BJ (cell line): ENCODE results near the gene URI1. TPM values are rescaled to one million over a fixed set of nuclear protein-coding genes. Genes with fewer than 3 reads are reported as not detected.

Experiments used
- CTCF ChIA-PET: fragments of 350-600 bp; formaldehyde crosslinking; extraction: SDS; loops from one replicate; lab custom pipeline; 2021; ENCODE audit warnings: antibody characterized with exemption, inconsistent platforms; lab: Yijun Ruan, JAX
- POLR2A ChIA-PET: fragments of 300-600 bp; sonication (Branson Sonifier 250); formaldehyde crosslinking; extraction: SDS; loops from one replicate; lab custom pipeline; 2021; ENCODE audit warnings: antibody characterized with exemption; lab: Charles Lee
- DNase-seq: peaks from one replicate; pipeline ENCODE4 v3.0.0-alpha.2; 2011; ENCODE audit warnings: low read depth
- H3K27me3 ChIP-seq: 2 replicates; pipeline ENCODE4 v1.6.0; 2011; ENCODE audit warnings: low read length; ENCODE audit not compliant: control insufficient read depth, insufficient read depth
- H3K36me3 ChIP-seq: 2 replicates; pipeline ENCODE4 v1.5.1; 2011; ENCODE audit warnings: low read length; ENCODE audit not compliant: control insufficient read depth, insufficient read depth
- H3K4me3 ChIP-seq: 2 replicates; pipeline ENCODE4 v1.5.1; 2011; ENCODE audit warnings: low read depth, mild to moderate bottlenecking, control low read depth, low read length
- CTCF ChIP-seq: IDR thresholded peaks from 2 replicates; pipeline ENCODE4 v1.5.1; 2011; ENCODE audit warnings: low read depth, mild to moderate bottlenecking, control low read depth, inconsistent platforms, low read length, moderate library complexity; ENCODE audit not compliant: insufficient read depth
- polyA plus RNA-seq: library from polyadenylated mRNA; depleted of rRNA; stranded (reverse); fragments of >200 nt; gene quantifications from 2 replicates; pipeline ENCODE4 v1.2.3, GENCODE V29; 2011

Gene URI1
- polyA plus RNA-seq, 1 experiment, result 27.7 TPM

GRCh38 chr19:30022659-30023058 lies 80.6 kb downstream of the URI1 start:
- POLR2A ChIA-PET, result no interaction called here
- CTCF ChIA-PET, result no interaction called here
- Histone ChIP-seq H3K36me3 (no peaks in the 10 kb centered on the region), H3K27me3 (no peaks in the 10 kb centered on the region), H3K4me3 (no peak overlapping the region)
- TF ChIP-seq CTCF, result no peak
- DNase-seq, result no peak

- POLR2A ChIA-PET, result no interaction called here
- H3K4me3 ChIP-seq, result no peak overlapping the region
These were observed 81.3 kb downstream of the URI1 start for GRCh38 chr19:30023330-30023729.

GRCh38 chr19:30024091-30024490 lies 82.1 kb downstream of the URI1 start:
- POLR2A ChIA-PET, result no interaction called here
- Histone ChIP-seq H3K4me3 (no peak overlapping the region), H3K27me3 (no peaks in the 10 kb centered on the region), H3K36me3 (no peaks in the 10 kb centered on the region)
- TF ChIP-seq CTCF, result no peak
- CTCF ChIA-PET, result no interaction called here
- no peak for DNase-seq

More at GRCh38 chr19:30023330-30023729, 81.3 kb downstream of the URI1 start:
- DNase-seq, result no peak
- no peaks in the 10 kb centered on the region for H3K27me3 ChIP-seq
- H3K36me3 ChIP-seq, result no peaks in the 10 kb centered on the region
- CTCF ChIA-PET, result no interaction called here
- no peak for TF ChIP-seq CTCF

- Histone ChIP-seq H3K4me3 (no peak overlapping the region), H3K27me3 (no peaks in the 10 kb centered on the region), H3K36me3 (no peaks in the 10 kb centered on the region)
- ChIA-PET POLR2A (no interaction called here), CTCF (no interaction called here)
- DNase-seq, result no peak
- no peak for TF ChIP-seq CTCF
These were observed 84.9 kb downstream of the URI1 start for GRCh38 chr19:30026933-30027332.

GRCh38 chr19:30028118-30028991 lies 86.3 kb downstream of the URI1 start:
- DNase-seq, result no peak
- ChIA-PET POLR2A (interaction anchor here (0.6 kb wide), 1 partner anchor 25 kb away, joined by 4 read pairs; no protein-coding TSS in a partner anchor), CTCF (no interaction called here)
- no peak overlapping the region for H3K4me3 ChIP-seq
- H3K36me3 ChIP-seq, result no peaks in the 10 kb centered on the region
- no peak for TF ChIP-seq CTCF
- no peaks in the 10 kb centered on the region for H3K27me3 ChIP-seq
